ENCODE measurements around the gene OAS2.

Gene OAS2

GRCh38 chr12:113057565-113058485 is 79.5 kb downstream of the OAS2 start:
- no peak for TF ChIP-seq CTCF (IDR thresholded peaks at IDR 0.05; ENCODE audit: insufficient read depth, low read length, poor library complexity, severe bottlenecking)
- TF ChIP-seq EZH2phosphoT487 (conservative IDR thresholded peaks at IDR 0.05; ENCODE audit: low read length) = no peak
- H3F3A ChIP-seq (ENCODE audit: insufficient read depth) = peaks cover 69% of the 10 kb centered on the region
- H4K20me1 ChIP-seq (ENCODE audit: low read depth, low read length) = no peaks in the 10 kb centered on the region
- no peaks in the 10 kb centered on the region for H3K9me2 ChIP-seq (replicated peaks; ENCODE audit: insufficient read depth, low read length)
- peak overlapping the region; percentile 99 for H3K27ac ChIP-seq (ENCODE audit: low read depth, low read length)
- H3K4me2 ChIP-seq (ENCODE audit: low read depth, low read length, poor library complexity, severe bottlenecking) = peak overlapping the region; percentile 99
- peaks cover 27% of the 10 kb centered on the region for H3K36me3 ChIP-seq (ENCODE audit: low read length)
- H3K27me3 ChIP-seq (ENCODE audit: low read length) = no peaks in the 10 kb centered on the region
- H2AFZ ChIP-seq (ENCODE audit: low read depth, low read length, severe bottlenecking) = no peak overlapping the region
- H3K9me3 ChIP-seq (ENCODE audit: insufficient read depth, low read length) = no peaks in the 10 kb centered on the region
- H3K79me2 ChIP-seq (ENCODE audit: insufficient read depth, low read length) = peaks cover 87% of the 10 kb centered on the region
- H3K9ac ChIP-seq (ENCODE audit: low read length) = peak overlapping the region; percentile 98
- peak overlapping the region; percentile 93 for H3K4me3 ChIP-seq (ENCODE audit: insufficient read depth, low read length, poor library complexity, severe bottlenecking)

- Histone ChIP-seq H3K27ac (ENCODE audit: low read depth, low read length) (peak overlapping the region; percentile 99), H3K79me2 (ENCODE audit: insufficient read depth, low read length) (peaks cover 94% of the 10 kb centered on the region), H3K27me3 (ENCODE audit: low read length) (no peaks in the 10 kb centered on the region), H3K4me3 (ENCODE audit: insufficient read depth, low read length, poor library complexity, severe bottlenecking) (peak overlapping the region; percentile 93), H3K36me3 (ENCODE audit: low read length) (peaks cover 27% of the 10 kb centered on the region), H3K9me2 (replicated peaks; ENCODE audit: insufficient read depth, low read length) (no peaks in the 10 kb centered on the region), H3K9ac (ENCODE audit: low read length) (peak overlapping the region; percentile 98), H3K4me2 (ENCODE audit: low read depth, low read length, poor library complexity, severe bottlenecking) (peak overlapping the region; percentile 99), H2AFZ (ENCODE audit: low read depth, low read length, severe bottlenecking) (no peak overlapping the region), H3K9me3 (ENCODE audit: insufficient read depth, low read length) (no peaks in the 10 kb centered on the region), H3F3A (ENCODE audit: insufficient read depth) (peaks cover 72% of the 10 kb centered on the region), H4K20me1 (ENCODE audit: low read depth, low read length) (no peaks in the 10 kb centered on the region)
- no peak for TF ChIP-seq EZH2phosphoT487 (conservative IDR thresholded peaks at IDR 0.05; ENCODE audit: low read length)
Measured at GRCh38 chr12:113058553-113058952, 80.2 kb downstream of the OAS2 start.

- peaks cover 100% of the 10 kb centered on the region for H3K79me2 ChIP-seq (ENCODE audit: insufficient read depth, low read length)
- no peaks in the 10 kb centered on the region for H3K27me3 ChIP-seq (ENCODE audit: low read length)
- H3K4me3 ChIP-seq (ENCODE audit: insufficient read depth, low read length, poor library complexity, severe bottlenecking) = peak overlapping the region; percentile 93
- no peak for TF ChIP-seq CTCF (IDR thresholded peaks at IDR 0.05; ENCODE audit: insufficient read depth, low read length, poor library complexity, severe bottlenecking)
- TF ChIP-seq EZH2phosphoT487 (conservative IDR thresholded peaks at IDR 0.05; ENCODE audit: low read length) = no peak
- peaks cover 27% of the 10 kb centered on the region for H3K36me3 ChIP-seq (ENCODE audit: low read length)
- H3K9me2 ChIP-seq (replicated peaks; ENCODE audit: insufficient read depth, low read length) = no peaks in the 10 kb centered on the region
- peak overlapping the region; percentile 99 for H3K27ac ChIP-seq (ENCODE audit: low read depth, low read length)
- peak overlapping the region; percentile 98 for H3K9ac ChIP-seq (ENCODE audit: low read length)
- H4K20me1 ChIP-seq (ENCODE audit: low read depth, low read length) = no peaks in the 10 kb centered on the region
- H3K9me3 ChIP-seq (ENCODE audit: insufficient read depth, low read length) = no peaks in the 10 kb centered on the region
- H3F3A ChIP-seq (ENCODE audit: insufficient read depth) = peaks cover 76% of the 10 kb centered on the region
- H2AFZ ChIP-seq (ENCODE audit: low read depth, low read length, severe bottlenecking) = no peak overlapping the region
- peak overlapping the region; percentile 99 for H3K4me2 ChIP-seq (ENCODE audit: low read depth, low read length, poor library complexity, severe bottlenecking)
Measured at GRCh38 chr12:113059071-113059595, 80.8 kb downstream of the OAS2 start.

Data from SU-DHL-6 (cell line).